HG02610 (cell line): Measurements from ENCODE around the gene EFNA2.
"Not testable (repeated sequence)": the region's sequence is repeated elsewhere in the genome, so short reads cannot be mapped to it uniquely, and the experiment has no call there.

Experiments
- ATAC-seq: cut with Tn5 transposase; IDR thresholded peaks from one replicate; pipeline ENCODE4 v1.9.1; 2021; ENCODE audit warnings: mild to moderate bottlenecking, moderate library complexity; ENCODE audit not compliant: unreplicated experiment

Gene EFNA2

DNA sequence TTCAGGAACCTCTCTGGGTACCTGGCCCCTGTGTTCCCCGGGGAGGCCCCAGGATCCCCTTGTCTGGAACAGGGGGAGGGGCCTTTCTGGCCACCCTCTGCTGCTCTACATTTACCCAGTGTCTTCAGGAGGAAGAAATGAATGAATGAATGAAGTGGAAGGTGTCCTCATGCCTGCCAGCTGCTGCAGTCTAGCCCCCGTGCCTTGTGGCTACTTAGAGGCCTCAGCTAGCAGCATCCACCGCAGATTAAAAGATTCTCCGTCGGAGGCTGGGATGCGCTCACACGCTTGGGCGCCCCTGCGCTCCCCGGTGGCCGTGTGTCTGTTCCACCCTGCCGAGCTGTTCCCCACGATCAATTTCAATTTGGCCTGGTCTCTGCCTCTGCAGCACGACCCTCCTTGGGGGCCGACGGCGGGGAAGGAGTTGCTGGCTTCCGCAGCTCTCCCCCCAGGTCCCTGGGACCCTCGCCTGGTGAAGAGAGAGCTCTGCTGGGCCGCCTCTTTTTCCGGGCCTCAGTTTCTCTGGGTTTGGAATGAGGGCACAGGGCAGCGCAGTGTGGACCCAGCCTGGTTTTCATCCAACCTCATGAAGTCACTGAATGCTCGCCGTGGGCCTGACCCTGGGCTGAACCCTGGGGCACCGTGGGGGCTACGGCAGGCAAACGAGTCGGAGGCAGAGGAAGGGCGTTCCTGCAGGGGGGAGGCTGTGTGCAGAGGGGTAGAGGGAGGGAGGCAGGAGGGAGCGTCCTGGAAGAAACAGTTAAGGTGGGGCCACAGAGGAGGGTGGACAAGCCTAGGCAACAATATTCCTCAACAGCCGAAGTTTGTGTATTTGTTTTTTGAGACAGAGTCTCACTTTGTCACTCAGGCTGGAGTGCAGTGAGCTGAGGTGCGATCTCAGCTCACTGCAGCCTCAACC is 28.3 kb downstream of the EFNA2 start:
- no peak for ATAC-seq

DNA sequence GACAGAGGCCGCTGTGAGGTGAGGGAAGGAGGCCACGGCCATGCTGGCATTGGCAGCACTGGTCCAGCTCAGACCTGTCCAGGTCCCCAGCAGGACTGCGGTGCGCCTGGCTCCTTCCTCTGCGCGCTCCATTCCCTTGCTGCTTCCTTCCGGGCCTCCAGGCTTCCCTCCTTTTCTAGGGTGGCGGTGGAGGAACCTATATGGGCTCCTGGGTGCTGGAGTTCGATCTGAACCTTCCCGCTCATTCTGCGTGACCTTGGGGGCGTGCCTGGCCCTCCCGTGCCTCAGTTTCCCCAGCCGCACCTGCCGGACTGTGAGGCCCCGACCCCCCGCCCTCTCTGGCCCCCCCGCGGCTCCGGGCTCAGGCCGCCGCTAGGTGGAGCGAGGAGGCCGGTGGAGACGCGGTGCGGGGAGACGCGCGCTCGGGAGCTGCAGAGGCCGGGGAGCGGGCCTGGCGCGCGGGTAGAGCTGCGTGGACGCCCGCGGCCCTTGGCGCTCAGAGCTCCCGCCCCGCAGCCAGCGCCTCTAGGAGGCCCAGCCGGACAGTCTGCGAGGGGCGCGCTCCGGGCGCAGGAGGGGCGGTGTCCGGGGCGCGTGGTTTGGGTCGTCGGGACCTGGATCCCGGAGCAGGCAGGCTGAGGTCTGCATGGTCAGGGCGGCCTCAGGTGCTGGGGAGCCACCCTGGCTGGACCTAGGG is 29.9 kb downstream of the EFNA2 start:
- ATAC-seq, result no peak

DNA sequence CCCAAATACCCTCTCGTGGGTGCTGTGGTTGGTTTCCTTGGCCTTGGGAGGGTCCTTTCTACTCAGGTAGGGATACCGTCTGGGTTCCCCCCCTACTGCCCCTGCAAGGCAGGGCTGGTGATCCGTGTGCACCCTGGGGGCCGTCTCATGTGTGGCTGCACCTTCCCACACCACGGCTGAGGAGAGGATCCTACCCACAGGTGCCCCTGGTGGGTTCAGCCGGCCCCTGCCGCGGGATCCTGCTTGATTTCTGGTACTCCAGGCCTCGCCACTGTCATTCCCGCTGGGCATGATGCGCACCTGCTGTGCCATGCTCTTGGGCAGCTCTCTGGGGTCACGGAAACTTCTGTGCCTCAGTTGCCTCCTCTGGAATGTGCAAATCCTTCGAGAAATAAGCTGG is 30.8 kb downstream of the EFNA2 start:
- ATAC-seq, result no peak

DNA sequence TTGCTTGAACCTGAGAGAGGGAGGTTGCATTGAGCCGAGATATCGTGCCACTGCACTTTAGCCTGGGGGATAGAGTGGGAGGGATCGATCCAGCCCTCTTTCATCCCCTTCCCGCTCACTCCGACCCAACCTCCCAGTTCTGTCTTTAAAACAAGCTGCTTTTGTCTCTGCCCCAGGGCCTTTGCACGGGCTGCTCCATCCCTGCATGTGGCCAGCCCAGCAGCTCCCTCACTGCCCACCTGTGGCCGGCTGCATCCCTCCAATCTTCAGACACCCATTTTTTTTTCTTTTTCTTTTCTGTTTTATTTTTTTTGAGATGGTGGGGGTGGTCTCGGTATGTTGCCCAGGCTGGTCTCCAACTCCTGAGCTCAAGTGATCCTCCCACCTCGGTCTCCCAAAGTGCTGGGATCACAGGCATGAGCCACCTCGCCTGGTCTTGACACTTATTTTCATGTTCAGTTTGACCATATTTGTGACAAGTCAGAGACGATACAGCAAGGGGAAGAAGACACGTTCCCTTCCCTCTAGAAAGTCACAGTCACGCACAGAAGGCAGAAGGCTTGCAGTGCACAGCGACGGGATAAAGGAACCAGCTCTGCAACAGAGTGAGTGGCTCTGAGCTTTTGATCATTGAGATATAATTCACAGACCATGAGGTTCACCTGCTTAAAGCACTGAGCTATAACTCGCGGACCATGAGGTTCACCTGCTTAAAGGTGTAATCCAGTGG is 31.8 kb downstream of the EFNA2 start:
- ATAC-seq, result no peak

DNA sequence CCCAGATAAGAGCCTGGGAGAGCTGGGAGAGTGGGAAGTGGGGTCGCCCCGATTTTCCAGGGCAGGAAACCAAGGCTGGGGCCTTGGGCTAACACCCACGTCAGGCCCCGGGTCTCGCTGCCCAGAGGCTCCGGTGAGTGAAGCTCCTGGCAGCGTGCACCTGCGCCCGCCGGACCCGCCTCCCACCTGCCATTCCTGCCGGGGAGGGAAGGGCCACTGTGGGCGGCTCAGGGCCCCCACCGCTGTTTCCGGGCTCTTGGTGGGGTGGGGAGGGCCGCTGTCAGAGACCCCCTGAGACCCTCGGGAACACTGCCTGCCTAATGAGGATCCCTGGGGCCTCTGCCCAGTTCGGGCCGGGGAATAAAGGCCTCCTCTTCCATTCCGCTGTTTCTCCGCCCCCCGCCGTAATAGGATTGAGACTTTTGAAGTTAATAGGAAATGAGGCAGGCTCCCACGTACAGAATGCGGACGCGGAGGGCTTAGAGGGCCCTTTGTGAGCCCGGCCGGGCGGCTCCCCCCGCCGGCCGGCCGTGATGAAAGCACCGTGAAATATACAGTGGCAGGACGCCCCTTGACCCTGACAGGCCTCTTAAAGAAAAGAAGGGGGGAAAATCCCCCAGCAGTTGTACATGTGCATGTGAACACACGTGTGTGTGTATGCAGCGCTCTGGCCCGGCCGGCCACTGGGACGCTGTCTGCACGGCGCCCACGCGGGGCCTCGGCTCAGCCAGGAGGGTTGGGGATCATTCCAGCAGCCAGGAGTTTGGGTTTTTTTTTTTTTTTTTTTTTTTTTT is 33.2 kb downstream of the EFNA2 start:
- no peak for ATAC-seq

DNA sequence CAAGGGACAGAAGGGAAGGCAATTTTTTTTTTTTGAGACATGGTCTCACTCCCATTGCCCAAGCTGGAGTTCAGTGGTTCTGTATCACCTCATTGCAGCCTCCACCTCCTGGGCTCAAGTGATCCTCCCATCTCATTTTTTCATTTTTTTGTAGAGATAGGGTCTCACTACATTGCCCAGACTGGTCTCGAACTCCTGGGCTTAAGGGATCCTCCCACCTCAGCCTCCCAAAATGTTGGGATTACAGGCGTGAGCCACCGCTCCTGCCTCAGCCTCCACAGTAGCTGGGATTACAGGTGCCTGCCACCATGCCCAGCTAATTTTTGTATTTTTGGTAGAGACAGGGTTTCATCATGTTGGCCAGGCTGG is 34.6 kb downstream of the EFNA2 start:
- not testable (repeated sequence) for ATAC-seq

DNA sequence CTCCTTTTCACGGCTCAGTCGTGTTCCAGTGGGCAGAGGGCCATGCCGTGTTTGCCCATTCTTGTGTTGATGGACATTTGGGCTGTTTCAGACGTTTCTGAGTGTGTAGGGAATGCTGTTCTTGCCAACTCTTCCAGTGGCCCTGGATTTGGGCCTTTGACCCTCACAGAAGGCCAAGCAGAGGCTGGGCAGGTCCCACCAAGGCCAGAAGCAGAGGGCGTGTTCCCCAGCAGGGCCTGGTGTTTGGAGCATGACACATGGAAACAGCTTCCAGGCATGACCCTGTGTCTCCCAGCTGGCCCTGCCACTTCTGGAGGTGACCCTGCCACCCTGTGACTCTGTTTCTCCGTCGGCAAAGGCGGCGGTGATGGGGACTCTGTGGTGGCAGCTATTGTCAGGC is 35.9 kb downstream of the EFNA2 start:
- ATAC-seq, result no peak

DNA sequence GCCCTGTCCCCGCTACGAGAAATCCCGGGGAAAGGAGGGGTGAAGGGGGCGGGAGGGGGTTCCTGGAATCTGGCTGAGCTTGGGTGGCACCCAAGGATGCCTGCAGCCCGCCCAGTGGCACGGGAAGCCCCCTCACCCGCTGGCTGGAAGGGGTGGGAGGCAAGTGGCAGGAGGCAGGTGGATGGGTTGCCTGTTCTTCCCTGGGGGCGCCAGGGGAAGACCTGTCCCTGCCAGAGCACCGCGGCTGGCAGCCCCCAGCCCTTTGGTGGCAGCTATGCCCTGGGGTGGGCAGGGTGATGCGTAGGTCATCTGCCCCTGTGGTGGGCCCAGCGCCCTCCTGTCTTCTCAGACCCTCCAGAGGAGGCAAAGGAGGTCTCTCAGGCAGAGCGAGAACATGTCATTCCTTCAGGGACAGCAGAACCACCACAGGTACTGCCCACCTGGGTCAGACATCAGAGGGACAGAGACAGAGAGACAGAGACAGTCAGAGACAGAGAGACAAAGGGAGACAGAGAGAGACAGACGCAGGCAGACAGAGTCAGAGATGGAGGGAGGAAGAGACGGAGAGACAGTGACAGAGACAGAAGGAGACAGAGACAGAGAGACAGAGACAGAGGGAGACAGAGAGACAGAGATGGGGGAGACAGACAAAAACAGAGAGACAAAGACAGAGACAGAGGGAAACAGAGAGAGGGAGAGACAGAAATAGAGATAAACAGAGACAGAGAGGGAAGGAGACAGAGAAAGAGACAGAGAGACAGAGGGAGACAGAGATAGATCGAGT is 36.7 kb downstream of the EFNA2 start:
- ATAC-seq, result no peak

DNA sequence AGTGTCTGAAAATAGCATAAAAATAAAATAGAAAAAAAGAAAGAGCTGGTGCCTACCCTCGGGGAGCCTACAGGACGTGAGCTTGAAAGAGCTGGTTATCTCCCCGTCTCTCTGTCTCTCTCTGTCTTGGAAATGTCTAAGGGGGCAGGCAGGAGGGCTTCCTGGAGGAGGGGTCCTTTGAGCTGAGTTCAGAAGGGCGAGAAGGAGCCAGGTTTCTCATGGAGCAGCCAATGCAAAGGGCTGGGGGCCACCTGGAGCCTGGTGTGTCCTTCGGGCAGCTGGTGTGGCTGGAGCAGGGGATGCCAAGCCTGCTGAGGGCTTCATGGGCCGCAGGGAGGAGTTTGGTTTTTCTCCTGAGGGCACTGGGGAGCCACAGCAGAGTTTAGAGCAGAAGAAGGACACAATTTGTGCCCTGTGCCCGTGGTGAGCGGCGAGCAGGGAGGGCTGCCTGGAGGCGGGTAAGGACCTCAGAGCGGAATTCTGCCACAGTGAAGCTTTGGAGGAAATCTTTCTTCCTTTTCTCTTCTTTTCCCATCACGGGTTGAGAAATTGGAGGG is 38.7 kb downstream of the EFNA2 start:
- no peak for ATAC-seq

DNA sequence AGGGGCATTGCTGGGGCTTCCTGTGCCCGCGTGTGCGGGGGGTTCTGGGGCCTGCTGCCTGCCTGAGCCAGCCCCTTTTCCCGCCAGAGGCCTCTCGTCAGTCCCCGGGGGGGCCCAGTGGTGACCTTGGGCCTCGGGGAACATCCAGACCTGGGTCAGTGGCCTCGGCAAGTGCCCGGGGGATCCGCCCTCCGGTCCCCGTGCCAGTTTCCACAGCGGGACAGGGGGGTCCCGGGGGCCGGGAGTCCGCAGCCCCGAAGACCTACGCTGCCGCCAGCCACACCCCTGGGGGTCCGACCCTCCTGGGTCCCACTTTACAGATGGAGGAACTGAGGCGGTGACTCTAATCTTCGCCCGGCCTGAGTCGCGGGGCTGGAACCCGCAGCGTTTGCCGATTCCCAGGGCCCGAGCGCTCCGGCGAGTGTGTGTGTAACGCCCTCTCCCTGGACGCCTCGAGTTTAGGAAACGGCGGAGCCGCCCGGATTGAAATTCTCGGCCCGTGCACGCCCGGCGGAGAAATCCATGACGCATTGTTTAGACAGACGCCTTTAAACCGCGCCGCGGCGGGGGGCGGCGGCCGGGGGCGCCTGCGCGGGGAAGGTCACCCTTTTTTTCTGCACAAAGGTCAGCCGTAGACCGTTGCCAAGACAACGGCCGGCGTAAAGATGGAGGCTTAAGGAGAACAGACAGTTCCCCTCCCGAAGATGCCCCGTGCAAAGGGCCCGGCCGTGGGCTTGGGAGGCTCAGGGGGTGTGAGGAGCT is 39.3 kb downstream of the EFNA2 start:
- no peak for ATAC-seq

DNA sequence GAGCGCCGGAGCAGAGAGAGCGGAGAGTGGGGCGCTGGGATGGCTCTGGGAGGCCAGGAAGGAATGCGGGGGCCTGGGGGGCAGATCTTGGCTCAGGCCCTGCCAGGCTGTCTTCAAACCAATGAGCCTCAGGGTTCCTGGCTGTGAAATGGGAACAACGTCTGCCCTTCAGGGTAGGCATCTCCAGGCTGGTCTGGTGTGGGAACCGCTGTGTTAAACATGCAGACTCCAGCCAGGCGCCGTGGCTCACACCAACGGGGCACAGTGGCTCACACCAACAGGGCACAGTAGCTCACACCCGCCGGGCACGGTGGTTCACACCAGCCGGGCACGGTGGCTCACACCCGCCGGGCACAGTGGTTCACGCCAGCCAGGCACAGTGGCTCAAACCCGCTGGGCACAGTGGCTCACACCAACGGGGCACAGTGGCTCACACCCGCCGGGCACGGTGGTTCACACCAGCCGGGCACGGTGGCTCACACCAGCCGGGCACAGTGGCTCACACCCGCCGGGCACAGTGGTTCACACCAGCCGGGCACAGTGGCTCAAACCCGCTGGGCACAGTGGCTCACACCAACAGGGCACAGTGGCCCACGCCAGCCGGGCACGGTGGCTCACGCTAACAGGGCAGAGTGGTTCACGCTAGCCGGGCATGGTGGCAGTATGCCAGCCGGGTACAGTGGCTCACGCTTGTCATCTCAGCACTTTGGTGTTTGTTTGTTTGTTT is 40.1 kb downstream of the EFNA2 start:
- ATAC-seq, result no peak

DNA sequence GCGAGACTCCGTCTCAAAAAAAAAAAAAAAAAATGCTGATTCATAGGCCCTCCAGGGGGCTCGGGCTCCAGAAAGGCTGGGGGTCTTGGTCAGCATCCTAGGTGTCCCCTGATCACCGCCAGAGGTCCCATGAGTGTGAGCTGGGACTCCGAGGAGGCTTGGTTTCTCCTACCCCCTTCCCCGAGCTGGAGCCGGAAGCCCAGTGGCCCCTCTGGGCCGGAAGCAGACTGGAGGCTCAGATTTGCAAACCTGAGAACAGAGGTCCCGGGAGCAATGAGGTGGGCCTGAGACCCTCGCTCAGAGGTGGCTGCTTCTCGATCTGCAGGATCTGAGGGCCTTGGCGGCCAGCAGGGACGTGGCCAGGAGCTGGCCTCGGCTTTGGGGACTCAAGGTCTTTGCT is 41.5 kb downstream of the EFNA2 start:
- no peak for ATAC-seq

DNA sequence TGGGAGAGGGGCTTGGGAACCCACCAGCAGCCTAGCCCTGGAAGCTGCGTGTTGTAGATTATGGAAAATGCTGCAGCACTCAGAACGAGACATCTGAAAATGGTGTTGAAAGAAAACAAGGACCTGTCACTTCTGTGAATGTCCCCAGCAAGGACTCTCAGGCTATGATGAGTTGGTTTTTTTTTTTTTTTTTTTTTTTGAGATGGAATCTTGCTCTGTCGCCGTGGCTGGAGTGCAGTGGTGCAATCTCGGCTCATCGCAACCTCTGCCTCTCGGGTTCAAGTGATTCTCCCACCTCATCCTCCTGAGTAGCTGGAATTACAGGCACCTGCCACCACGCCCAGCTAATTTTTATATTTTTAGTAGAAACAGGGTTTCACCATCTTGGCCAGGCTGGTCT is 46.5 kb downstream of the EFNA2 start:
- ATAC-seq, result not testable (repeated sequence)

DNA sequence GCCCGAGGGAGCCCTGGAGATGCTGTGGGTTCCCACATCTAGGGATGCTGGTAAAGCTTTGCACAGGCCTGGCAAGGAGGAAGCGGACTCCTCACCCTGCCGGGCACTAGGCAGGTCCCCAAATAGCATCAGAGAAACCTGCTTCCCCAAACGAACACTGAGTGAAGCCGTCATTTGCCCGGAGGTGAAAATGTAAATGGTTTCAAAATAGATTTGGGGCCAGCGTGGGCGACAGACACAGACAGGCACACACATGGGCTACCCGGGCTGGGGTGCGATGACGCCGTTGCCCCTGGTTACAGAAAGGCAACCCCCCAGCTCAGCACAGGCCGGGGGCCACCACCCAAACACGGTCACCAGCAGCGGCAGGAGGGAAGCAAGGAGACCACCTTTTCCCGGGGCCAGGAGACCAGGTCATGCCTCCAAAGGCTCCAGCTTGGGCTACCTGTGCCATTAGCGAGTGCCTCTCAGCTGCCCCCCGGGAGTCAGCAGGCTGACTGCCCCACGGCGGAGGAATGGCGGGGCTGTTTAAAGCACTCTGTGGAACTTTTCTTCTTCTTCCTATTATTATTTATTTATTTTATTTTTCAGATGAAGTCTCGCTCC is 50.5 kb downstream of the EFNA2 start:
- no peak for ATAC-seq

DNA sequence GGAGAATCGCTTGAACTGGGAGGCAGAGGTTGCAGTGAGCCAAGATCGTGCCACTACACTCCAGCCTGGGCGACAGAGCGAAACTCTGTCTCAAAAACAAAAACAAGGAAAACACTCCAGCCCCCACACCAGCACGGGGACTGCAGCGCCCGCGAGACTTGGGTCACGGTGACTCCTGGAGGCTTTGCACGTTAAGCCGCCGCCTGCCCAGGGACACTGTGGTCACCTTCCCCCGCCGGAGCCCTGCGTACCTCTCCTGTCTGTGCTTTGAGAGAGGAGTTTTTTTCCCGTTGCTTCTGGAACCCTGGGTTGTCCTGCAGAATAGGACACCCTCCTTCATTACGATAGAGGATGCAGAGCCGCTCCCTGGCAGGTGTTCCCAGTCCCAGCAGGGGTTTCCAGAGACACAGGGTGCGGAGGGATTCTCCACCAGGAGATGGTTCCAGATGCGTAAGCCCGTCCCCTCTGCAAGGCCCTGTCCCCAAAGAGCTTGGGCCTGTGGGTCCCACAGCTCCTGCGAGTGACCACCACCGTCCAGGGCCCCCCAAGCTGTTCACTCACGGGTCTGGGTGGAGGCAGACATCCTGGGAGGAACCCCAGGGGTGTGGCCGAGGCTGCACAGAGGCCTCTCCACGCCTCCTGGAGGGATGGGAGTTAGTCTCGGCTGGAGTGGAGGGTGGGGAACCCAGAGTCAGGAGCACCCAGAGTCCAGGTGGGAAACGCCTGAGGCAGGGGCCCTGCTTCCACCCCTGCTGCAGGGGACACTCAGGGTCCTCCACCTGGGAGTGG is 55.2 kb downstream of the EFNA2 start:
- ATAC-seq, result no peak

DNA sequence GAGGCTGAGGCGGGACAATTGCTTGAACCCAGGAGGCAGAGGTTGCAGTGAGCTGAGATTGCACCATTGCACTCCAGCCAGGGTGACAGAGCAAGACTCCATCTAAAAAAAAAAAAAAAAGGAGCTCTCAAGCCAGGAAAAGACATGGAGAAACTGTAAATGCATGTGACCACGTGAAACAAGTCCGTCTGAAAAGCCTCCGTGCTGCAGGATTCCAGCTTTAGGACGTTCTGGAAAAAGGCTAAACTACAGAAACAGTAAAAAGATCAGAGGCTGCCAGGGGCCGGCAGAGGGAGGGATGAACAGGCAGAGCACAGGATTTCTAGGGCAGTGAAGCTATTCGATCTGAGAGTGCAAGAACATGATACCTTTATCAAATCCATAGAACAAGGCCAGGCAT is 57.4 kb downstream of the EFNA2 start:
- no peak for ATAC-seq

DNA sequence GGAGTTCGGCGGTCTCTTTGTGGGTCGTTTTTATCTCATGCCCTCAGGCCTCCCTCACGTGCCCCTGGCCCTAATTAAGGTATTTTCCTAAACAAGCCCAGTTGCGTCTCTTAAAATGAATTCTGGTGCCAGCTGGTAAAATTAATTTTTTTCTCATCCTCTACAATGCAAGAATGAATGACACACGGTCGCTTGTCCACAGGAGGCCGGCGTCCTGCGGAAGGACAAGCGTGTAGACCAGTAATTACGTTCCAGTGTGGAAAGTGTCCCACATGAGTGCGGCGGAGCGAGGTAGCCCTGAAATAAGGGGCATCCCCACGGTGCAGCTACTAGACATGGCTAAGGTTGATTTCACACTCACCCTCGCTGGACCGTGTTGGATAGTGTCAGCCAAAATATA is 63.5 kb downstream of the EFNA2 start:
- no peak for ATAC-seq
